Esophagus (tissue), 2 donors: ENCODE results near the gene LGALS7B. TPM values are rescaled to one million over a fixed set of nuclear protein-coding genes. Genes with fewer than 3 reads are reported as not detected.
A peak's percentile ranks its signal among the peaks of the same experiment; 100 is the strongest.
"Not testable (repeated sequence)": the region's sequence is repeated elsewhere in the genome, so short reads cannot be mapped to it uniquely, and the experiment has no call there.

Experiments used
- H3K27ac ChIP-seq, 2 donors: one replicate each; pipeline ENCODE4 v1.5.1; 2013; ENCODE audit warnings: low read depth in 2 of 2, mild to moderate bottlenecking in 2 of 2, inconsistent platforms in 1 of 2, low read length in 1 of 2, moderate library complexity in 1 of 2
- H3K27me3 ChIP-seq, 2 donors: one replicate each; pipeline ENCODE4 v1.6.1; 2013; ENCODE audit warnings: low read length in 2 of 2, control low read depth in 1 of 2, mild to moderate bottlenecking in 1 of 2; ENCODE audit not compliant: insufficient read depth in 2 of 2, control insufficient read depth in 1 of 2
- H3K36me3 ChIP-seq, 2 donors: one replicate each; pipeline ENCODE4 v1.6.1; 2013; ENCODE audit warnings: low read length in 1 of 2; ENCODE audit not compliant: control insufficient read depth in 2 of 2, insufficient read depth in 2 of 2
- H3K4me1 ChIP-seq, 2 donors: one replicate each; pipeline ENCODE4 v1.6.1; 2013; ENCODE audit warnings: low read length in 1 of 2; ENCODE audit not compliant: control insufficient read depth in 2 of 2, insufficient read depth in 2 of 2
- H3K4me3 ChIP-seq, 2 donors: one replicate each; pipeline ENCODE4 v1.5.1; 2013; ENCODE audit warnings: low read length in 2 of 2, mild to moderate bottlenecking in 2 of 2, low read depth in 1 of 2, moderate library complexity in 1 of 2
- H3K9me3 ChIP-seq, 2 donors: one replicate each; pipeline ENCODE4 v1.6.1; 2013; ENCODE audit warnings: mild to moderate bottlenecking in 2 of 2, low read depth in 1 of 2, low read length in 1 of 2, moderate library complexity in 1 of 2; ENCODE audit not compliant: control insufficient read depth in 2 of 2, insufficient read depth in 1 of 2
- WGBS, 2 donors: extraction: QIAGEN DNeasy Blood & Tissue Kit; methylation state at CpG; one replicate each; pipeline ENCODE4 v1.1.7; 2013; 5-methylcytosine and 5-hydroxymethylcytosine counted together
- polyA plus RNA-seq, 2 donors: library from polyadenylated mRNA; stranded (reverse); fragments of 200-250 nt; gene quantifications; one replicate each; pipeline ENCODE4 v1.2.3, GENCODE V29; 2013
- donor health status: healthy with polysubstance abuse.
- donor health status: Bipolar disorder and iron deficiency.

The LGALS7B gene
- polyA plus RNA-seq, 2 donors = 3,260 to 6,105 TPM

GRCh38 chr19:38781058-38781457, 7.9 kb upstream of the LGALS7B start:
- H3K4me1 ChIP-seq = no peaks in the 10 kb centered on the region
- no peak overlapping the region for H3K27ac ChIP-seq
- no peaks in the 10 kb centered on the region for H3K36me3 ChIP-seq
- no peaks in the 10 kb centered on the region for H3K27me3 ChIP-seq
- no peak overlapping the region for H3K4me3 ChIP-seq
- no peaks in the 10 kb centered on the region for H3K9me3 ChIP-seq
- WGBS, 2 donors = 70 to 83% methylated on average over 7 of the region's 7 CpGs

- not testable (repeated sequence) for H3K4me1 ChIP-seq, H3K36me3 ChIP-seq, H3K27me3 ChIP-seq, H3K9me3 ChIP-seq, H3K4me3 ChIP-seq, H3K27ac ChIP-seq
- WGBS, 2 donors = 90 to 94% methylated on average over 13 of the region's 13 CpGs
These were observed 6.8 kb upstream of the LGALS7B start for GRCh38 chr19:38782212-38782611.

- Histone ChIP-seq H3K27ac (no peak overlapping the region), H3K27me3 (no peaks in the 10 kb centered on the region), H3K4me1 (peaks cover 3 to 8% of the 10 kb centered on the region in 2 donors), H3K9me3 (no peaks in the 10 kb centered on the region), H3K36me3 (no peaks in the 10 kb centered on the region), H3K4me3 (no peak overlapping the region)
- 69 to 82% methylated on average over 3 of the region's 3 CpGs for WGBS, 2 donors
These were observed 4.8 kb upstream of the LGALS7B start for GRCh38 chr19:38784224-38784623.

- Histone ChIP-seq H3K27me3 (no peaks in the 10 kb centered on the region), H3K27ac (no peak overlapping the region), H3K4me1 (peaks cover 3 to 8% of the 10 kb centered on the region in 2 donors), H3K9me3 (no peaks in the 10 kb centered on the region), H3K36me3 (no peaks in the 10 kb centered on the region), H3K4me3 (no peak overlapping the region)
- 95 to 97% methylated on average over 7 of the region's 7 CpGs for WGBS, 2 donors
These were observed 3.8 kb upstream of the LGALS7B start for GRCh38 chr19:38785187-38785699.

- H3K4me3 ChIP-seq, H3K36me3 ChIP-seq, H3K4me1 ChIP-seq, H3K27ac ChIP-seq, H3K9me3 ChIP-seq, H3K27me3 ChIP-seq: not testable (repeated sequence)
- WGBS, 2 donors = 92 to 94% methylated on average over 3 of the region's 3 CpGs
These were observed 2.9 kb upstream of the LGALS7B start for GRCh38 chr19:38786061-38786460.

GRCh38 chr19:38786572-38787265, 2.3 kb upstream of the LGALS7B start:
- Histone ChIP-seq H3K9me3 (no peaks in the 10 kb centered on the region), H3K4me1 (peaks cover 3 to 8% of the 10 kb centered on the region in 2 donors), H3K4me3 (no peak overlapping the region), H3K36me3 (no peaks in the 10 kb centered on the region), H3K27ac (peak overlapping the region; percentile 85 to 87), H3K27me3 (no peaks in the 10 kb centered on the region)
- WGBS, 2 donors = 54 to 61% methylated on average over 11 of the region's 11 CpGs

GRCh38 chr19:38790507-38791403, 1.8 kb downstream of the LGALS7B start:
- not testable (repeated sequence) for H3K36me3 ChIP-seq, H3K27me3 ChIP-seq, H3K9me3 ChIP-seq
- Histone ChIP-seq H3K27ac (peak overlapping the region; percentile 77 to 89), H3K4me3 (peak overlapping the region in 1 of 2 donors; percentile 11), H3K4me1 (peaks cover 3 to 15% of the 10 kb centered on the region in 2 donors)
- WGBS, 2 donors = 43 to 63% methylated on average over 14 to 19 of the region's 49 CpGs

GRCh38 chr19:38791451-38792064, 2.6 kb downstream of the LGALS7B start:
- H3K4me3 ChIP-seq, H3K27me3 ChIP-seq, H3K9me3 ChIP-seq, H3K36me3 ChIP-seq: not testable (repeated sequence)
- no CpG with 5 or more reads among the region's 40 CpGs for WGBS, 2 donors
- peak overlapping the region in 1 of 2 donors; percentile 65 for H3K27ac ChIP-seq
- H3K4me1 ChIP-seq = peaks cover 3 to 15% of the 10 kb centered on the region in 2 donors

GRCh38 chr19:38792250-38793111, 3.5 kb downstream of the LGALS7B start:
- Histone ChIP-seq H3K9me3 (no peaks in the 10 kb centered on the region), H3K27ac (peak overlapping the region; percentile 91), H3K27me3 (no peaks in the 10 kb centered on the region), H3K4me1 (peaks cover 3 to 9% of the 10 kb centered on the region in 2 donors), H3K4me3 (peak overlapping the region; percentile 30 to 35), H3K36me3 (no peaks in the 10 kb centered on the region)
- 9 to 16% methylated on average over 57 to 66 of the region's 71 CpGs for WGBS, 2 donors
